Measurements from ENCODE around the gene STARD13. TPM values are rescaled to one million over a fixed set of nuclear protein-coding genes. Genes with fewer than 3 reads are reported as not detected.

Gene STARD13
- total RNA-seq, 1 experiment from 2014 or later, result 4.1 TPM

DNA sequence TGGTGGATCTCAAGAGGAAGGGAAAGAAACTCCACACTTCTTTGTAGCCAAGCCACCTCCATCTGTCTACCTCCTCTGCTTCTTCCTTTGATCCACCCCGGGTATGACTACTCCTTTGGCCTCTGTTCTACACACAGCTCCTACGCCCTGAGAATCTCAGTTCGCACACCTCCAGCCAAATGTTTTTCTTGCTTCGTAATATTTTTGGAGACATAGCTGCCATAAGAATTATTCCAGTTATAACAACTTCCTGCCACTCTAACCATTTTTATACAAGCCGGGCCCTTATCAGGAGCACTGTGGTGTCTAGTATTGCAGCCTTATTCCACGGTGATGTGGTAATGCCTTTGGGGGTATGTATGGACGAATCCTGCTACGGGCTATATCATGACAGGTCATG is 126.7 kb downstream of the STARD13 start:
- Histone ChIP-seq H3K79me2 (ENCODE audit: insufficient read depth, low read length) (no peaks in the 10 kb centered on the region), H3K4me3 (replicated peaks in 1 of 2; ENCODE audit: low read depth in 1 of 2, low read length in 2 of 2) (no peak overlapping the region), H3K4me1 (ENCODE audit: control insufficient read depth in 1 of 2, insufficient read depth in 2 of 2, low read length in 2 of 2) (peaks cover 4% of the 10 kb centered on the region in 2 experiments; a peak in 2 of 4 replicates), H3K27ac (ENCODE audit: low read depth, low read length) (no peak overlapping the region), H3K9me2 (ENCODE audit: insufficient read depth) (no peaks in the 10 kb centered on the region), H3K36me3 (ENCODE audit: control insufficient read depth in 1 of 2, insufficient read depth in 2 of 2, low read length in 2 of 2) (no peaks in the 10 kb centered on the region), H3K4me2 (ENCODE audit: low read length) (no peak overlapping the region), H3K9me3 (ENCODE audit: control insufficient read depth in 1 of 2, insufficient read depth in 1 of 2, low read depth in 1 of 2, low read length in 2 of 2) (no peaks in the 10 kb centered on the region), H2AFZ (ENCODE audit: low read depth, low read length, poor library complexity, severe bottlenecking) (no peak overlapping the region), H4K20me1 (ENCODE audit: insufficient read depth) (no peaks in the 10 kb centered on the region), H3K27me3 (ENCODE audit: insufficient read depth, low read length) (no peaks in the 10 kb centered on the region), H3K9ac (ENCODE audit: low read length) (no peak overlapping the region)
- intact Hi-C loops (cut with micrococcal nuclease), result no loop called here
- ATAC-seq (no peak), DNase-seq (ENCODE audit: low read depth, low spot score) (no peak)
- TF ChIP-seq POLR2A (IDR thresholded peaks at IDR 0.05; ENCODE audit: borderline replicate concordance, extremely low read depth, insufficient read depth, insufficient read length) (no peak), EZH2 (IDR thresholded peaks at IDR 0.05) (no peak), ELF1 (IDR thresholded peaks at IDR 0.05; ENCODE audit: borderline replicate concordance, low read depth) (no peak), JUND (IDR thresholded peaks at IDR 0.05) (no peak), CEBPB (IDR thresholded peaks at IDR 0.05; ENCODE audit: low read depth) (no peak), SP1 (IDR thresholded peaks at IDR 0.05; ENCODE audit: low read depth) (no peak), FOSL1 (IDR thresholded peaks at IDR 0.05; ENCODE audit: low read depth) (no peak), TCF7L2 (IDR thresholded peaks at IDR 0.05; ENCODE audit: borderline replicate concordance, extremely low read depth, insufficient read depth, insufficient read length) (no peak), POLR2AphosphoS5 (IDR thresholded peaks at IDR 0.05; ENCODE audit: low read depth, low read length) (no peak), SIN3A (IDR thresholded peaks at IDR 0.05; ENCODE audit: low read depth) (no peak)
- TF ChIP-seq, protein P1, sequence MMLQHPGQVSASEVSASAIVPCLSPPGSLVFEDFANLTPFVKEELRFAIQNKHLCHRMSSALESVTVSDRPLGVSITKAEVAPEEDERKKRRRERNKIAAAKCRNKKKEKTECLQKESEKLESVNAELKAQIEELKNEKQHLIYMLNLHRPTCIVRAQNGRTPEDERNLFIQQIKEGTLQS (IDR thresholded peaks at IDR 0.05), result no peak
- TF ChIP-seq, protein P2, sequence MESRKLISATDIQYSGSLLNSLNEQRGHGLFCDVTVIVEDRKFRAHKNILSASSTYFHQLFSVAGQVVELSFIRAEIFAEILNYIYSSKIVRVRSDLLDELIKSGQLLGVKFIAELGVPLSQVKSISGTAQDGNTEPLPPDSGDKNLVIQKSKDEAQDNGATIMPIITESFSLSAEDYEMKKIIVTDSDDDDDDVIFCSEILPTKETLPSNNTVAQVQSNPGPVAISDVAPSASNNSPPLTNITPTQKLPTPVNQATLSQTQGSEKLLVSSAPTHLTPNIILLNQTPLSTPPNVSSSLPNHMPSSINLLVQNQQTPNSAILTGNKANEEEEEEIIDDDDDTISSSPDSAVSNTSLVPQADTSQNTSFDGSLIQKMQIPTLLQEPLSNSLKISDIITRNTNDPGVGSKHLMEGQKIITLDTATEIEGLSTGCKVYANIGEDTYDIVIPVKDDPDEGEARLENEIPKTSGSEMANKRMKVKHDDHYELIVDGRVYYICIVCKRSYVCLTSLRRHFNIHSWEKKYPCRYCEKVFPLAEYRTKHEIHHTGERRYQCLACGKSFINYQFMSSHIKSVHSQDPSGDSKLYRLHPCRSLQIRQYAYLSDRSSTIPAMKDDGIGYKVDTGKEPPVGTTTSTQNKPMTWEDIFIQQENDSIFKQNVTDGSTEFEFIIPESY (IDR thresholded peaks at IDR 0.05; ENCODE audit: extremely low read depth, insufficient replicate concordance, low read length), result no peak
- ChIA-PET POLR2A (no interaction called here), RAD21 (ENCODE audit: low non-redundant PET in 1 of 2, low total read pairs in 2 of 2, uncharacterized antibody in 2 of 2, unreplicated experiment in 2 of 2) (no interaction called here), CTCF (no interaction called here)
- BruUV-seq (replicated peaks), result no TSS peak
